Thyroid gland (tissue), 4 donors: ENCODE results near the gene MAGI3.

Source experiments
- CTCF ChIP-seq, 6 experiments: fragments of 200-600 bp in 3 of 6; fragments of 450-650 bp in 3 of 6; sonication (generic) in 3 of 6; IDR thresholded peaks; one replicate each; pipeline ENCODE4 v1.5.1; 2016 to 2019; ENCODE audit warnings: antibody characterized with exemption in 6 of 6, mild to moderate bottlenecking in 2 of 6, inconsistent platforms in 1 of 6, moderate library complexity in 1 of 6
- POLR2A ChIP-seq, 2 donors: fragments of 450-650 bp; IDR thresholded peaks; one replicate each; pipeline ENCODE4 v1.6.1; 2017; ENCODE audit warnings: antibody characterized with exemption in 2 of 2, mild to moderate bottlenecking in 2 of 2, moderate library complexity in 1 of 2

- TF ChIP-seq CTCF (IDR thresholded peaks at IDR 0.05) (no peak), POLR2A (IDR thresholded peaks at IDR 0.05) (no peak)
These were observed 263.4 kb downstream of the MAGI3 start for GRCh38 chr1:113653741-113654140.
